Epithelial cell of esophagus (primary cell): ENCODE data around the gene RUNX2.

Experiments used
- DNase-seq: peaks from one replicate; pipeline ENCODE4 v3.0.0; 2010; ENCODE audit warnings: low read depth
- H3K4me3 ChIP-seq: 2 replicates; pipeline ENCODE4 v1.5.1; 2011; ENCODE audit warnings: mild to moderate bottlenecking, low read length, control low read depth
- TF ChIP-seq, protein P1 (sequence below): IDR thresholded peaks from 2 replicates; pipeline ENCODE4 v1.5.1; 2011; ENCODE audit warnings: low read depth, mild to moderate bottlenecking, low read length, control low read depth, inconsistent platforms; ENCODE audit not compliant: insufficient read depth; ENCODE audit errors: missing control alignments

Gene RUNX2

DNA sequence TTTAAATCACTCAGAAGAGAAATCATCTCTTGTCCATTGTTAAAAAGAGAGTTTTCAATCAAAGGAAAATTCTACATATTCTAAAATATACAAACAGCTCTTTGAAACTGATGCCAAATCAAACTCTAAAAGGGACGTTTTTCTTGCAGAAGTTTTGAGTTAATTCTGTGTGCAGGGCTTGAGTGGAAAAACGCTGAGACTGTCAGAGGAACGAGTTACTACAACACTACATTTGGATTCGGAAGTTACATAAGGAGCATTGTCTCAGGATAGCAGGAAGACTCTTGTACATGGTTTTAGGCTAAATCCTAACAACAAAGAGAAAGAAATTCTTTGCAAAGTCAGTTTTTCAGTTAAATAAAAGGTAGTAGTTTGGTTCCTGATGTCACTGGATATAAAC is 205.3 kb downstream of the RUNX2 start:
- TF ChIP-seq, protein P1, sequence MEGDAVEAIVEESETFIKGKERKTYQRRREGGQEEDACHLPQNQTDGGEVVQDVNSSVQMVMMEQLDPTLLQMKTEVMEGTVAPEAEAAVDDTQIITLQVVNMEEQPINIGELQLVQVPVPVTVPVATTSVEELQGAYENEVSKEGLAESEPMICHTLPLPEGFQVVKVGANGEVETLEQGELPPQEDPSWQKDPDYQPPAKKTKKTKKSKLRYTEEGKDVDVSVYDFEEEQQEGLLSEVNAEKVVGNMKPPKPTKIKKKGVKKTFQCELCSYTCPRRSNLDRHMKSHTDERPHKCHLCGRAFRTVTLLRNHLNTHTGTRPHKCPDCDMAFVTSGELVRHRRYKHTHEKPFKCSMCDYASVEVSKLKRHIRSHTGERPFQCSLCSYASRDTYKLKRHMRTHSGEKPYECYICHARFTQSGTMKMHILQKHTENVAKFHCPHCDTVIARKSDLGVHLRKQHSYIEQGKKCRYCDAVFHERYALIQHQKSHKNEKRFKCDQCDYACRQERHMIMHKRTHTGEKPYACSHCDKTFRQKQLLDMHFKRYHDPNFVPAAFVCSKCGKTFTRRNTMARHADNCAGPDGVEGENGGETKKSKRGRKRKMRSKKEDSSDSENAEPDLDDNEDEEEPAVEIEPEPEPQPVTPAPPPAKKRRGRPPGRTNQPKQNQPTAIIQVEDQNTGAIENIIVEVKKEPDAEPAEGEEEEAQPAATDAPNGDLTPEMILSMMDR: no peak
- peak; percentile 8 for DNase-seq
- H3K4me3 ChIP-seq: no peak overlapping the region

DNA sequence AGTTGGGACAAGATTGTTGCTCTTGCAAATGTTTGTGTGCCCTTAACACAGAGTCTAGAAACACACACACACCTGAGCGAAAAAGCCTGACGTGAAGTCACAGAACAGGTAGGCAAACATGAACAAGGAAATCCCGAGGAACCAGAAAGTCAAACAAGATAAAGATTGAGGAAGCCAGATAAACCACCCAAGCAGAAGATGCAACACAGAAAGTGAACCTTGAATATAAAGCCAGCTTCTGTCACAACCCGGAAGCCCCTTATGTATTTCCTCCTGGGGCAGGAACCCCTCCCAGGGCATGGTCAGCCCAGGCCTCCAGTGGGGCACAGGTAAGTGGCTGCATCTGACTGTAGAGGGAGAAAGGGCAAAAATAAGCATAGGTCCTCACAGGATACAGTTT is 207.8 kb downstream of the RUNX2 start:
- no peak for DNase-seq
- no peak overlapping the region for H3K4me3 ChIP-seq
- TF ChIP-seq, protein P1: no peak

DNA sequence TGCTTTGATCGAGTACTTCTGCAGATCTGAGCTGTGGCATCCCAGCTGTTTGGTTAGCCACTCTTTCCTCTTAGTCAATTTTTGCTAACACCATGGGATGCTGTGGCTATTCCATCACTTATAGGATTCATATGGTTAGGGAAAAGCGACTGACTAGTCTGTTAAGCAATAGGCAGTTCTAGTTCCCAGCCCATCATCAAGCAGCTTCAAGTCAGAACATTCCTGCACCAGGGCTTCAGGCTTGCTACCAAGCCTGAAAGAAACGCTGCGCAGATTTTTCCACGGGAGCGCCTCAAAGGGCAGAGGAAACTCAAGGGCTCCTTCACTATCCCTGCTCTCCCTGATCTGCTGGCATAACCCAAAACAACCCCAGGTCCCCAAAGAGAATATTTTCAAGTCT is 209.4 kb downstream of the RUNX2 start:
- no peak for DNase-seq
- no peak overlapping the region for H3K4me3 ChIP-seq
- TF ChIP-seq, protein P1: no peak

DNA sequence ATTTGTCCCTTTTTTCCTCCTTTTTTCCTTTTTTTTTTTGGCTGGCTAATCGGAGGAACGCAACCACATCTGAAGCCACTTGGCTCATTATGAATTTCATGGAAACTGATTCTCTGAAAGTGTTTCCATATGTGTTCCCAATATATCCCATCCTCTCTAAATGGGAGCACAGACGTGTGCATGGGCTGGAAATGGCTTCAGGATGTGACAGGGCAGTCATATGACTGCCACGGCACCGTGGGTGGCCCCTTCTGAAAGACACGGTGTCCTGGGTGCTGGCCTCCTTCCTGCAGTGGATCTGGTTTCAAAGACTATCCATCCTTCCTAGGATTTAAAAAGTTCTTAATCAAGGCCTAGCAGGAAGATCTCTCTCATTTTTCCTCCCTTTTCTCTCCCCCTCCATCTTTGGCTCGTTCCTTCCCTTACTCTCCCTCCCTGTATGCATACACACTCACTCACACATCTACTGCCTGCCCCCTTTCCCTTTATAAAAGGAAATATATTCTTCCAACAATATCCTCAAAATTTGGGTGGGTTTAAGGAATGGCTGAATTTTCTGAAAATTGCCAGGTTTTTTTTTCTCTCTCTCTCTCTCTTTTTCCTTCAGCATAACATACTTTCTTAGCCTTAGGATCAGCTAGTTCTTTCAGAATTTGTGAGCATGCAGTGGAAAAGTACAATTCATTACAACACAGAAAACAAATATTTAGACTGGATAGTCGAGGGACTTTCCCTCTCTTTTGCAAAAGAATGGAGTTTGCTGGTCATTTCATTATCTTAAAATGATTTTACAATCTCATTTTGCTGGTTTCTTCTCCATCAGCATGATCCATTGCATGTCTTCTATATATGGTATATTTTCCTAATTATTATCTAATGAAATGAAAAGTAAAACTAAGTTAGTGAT is 210.8 kb downstream of the RUNX2 start:
- no peak overlapping the region for H3K4me3 ChIP-seq
- TF ChIP-seq, protein P1: no peak
- no peak for DNase-seq

GRCh38 chr6:45540375-45540920 is 212.3 kb downstream of the RUNX2 start:
- DNase-seq: no peak
- TF ChIP-seq, protein P1: no peak
- no peak overlapping the region for H3K4me3 ChIP-seq

GRCh38 chr6:45541934-45542333 is 213.8 kb downstream of the RUNX2 start:
- TF ChIP-seq, protein P1: no peak
- no peak for DNase-seq
- no peak overlapping the region for H3K4me3 ChIP-seq
